B cell (primary cell): ENCODE measurements around the gene TRIO.

Experiments
- EZH2 ChIP-seq: IDR thresholded peaks from 2 replicates; pipeline ENCODE4 v1.6.1; 2012; ENCODE audit warnings: borderline replicate concordance, low read depth, mild to moderate bottlenecking, moderate library complexity, low read length; ENCODE audit not compliant: insufficient read depth, poor library complexity, severe bottlenecking
- TF ChIP-seq, protein P1 (sequence below): fragments of 200-600 bp; IDR thresholded peaks from one replicate; pipeline ENCODE4 v1.8.0; 2022; ENCODE audit warnings: antibody characterized with exemption, mild to moderate bottlenecking

- TF ChIP-seq, protein P1, sequence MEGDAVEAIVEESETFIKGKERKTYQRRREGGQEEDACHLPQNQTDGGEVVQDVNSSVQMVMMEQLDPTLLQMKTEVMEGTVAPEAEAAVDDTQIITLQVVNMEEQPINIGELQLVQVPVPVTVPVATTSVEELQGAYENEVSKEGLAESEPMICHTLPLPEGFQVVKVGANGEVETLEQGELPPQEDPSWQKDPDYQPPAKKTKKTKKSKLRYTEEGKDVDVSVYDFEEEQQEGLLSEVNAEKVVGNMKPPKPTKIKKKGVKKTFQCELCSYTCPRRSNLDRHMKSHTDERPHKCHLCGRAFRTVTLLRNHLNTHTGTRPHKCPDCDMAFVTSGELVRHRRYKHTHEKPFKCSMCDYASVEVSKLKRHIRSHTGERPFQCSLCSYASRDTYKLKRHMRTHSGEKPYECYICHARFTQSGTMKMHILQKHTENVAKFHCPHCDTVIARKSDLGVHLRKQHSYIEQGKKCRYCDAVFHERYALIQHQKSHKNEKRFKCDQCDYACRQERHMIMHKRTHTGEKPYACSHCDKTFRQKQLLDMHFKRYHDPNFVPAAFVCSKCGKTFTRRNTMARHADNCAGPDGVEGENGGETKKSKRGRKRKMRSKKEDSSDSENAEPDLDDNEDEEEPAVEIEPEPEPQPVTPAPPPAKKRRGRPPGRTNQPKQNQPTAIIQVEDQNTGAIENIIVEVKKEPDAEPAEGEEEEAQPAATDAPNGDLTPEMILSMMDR: no peak
- no peak for TF ChIP-seq EZH2
Measured at GRCh38 chr5:14407746-14408175, 264.6 kb downstream of the TRIO start.
